GM23248 (cell line): Measurements from ENCODE around the gene RNF19B. TPM values are rescaled to one million over a fixed set of nuclear protein-coding genes. Genes with fewer than 3 reads are reported as not detected.

Experiments used
- DNase-seq: peaks from one replicate; pipeline ENCODE4 v3.0.0-alpha.2; 2015
- H2AFZ ChIP-seq: fragments of 200-600 bp; sonication (generic); 2 replicates; pipeline ENCODE4 v1.6.1; 2016; ENCODE audit warnings: antibody characterized with exemption
- H3F3A ChIP-seq: fragments of 200-600 bp; sonication (generic); 2 replicates; pipeline ENCODE4 v1.6.1; 2016; ENCODE audit warnings: mild to moderate bottlenecking, antibody characterized with exemption, mixed run types; ENCODE audit not compliant: insufficient read depth
- H3K27ac ChIP-seq: fragments of 200-600 bp; sonication (generic); 2 replicates; pipeline ENCODE4 v1.5.1; 2016; ENCODE audit warnings: mild to moderate bottlenecking
- H3K27me3 ChIP-seq: fragments of 200-600 bp; sonication (generic); replicated peaks from 2 replicates; pipeline ENCODE4 v1.6.1; 2016; ENCODE audit warnings: mild to moderate bottlenecking; ENCODE audit not compliant: insufficient read depth
- H3K36me3 ChIP-seq: fragments of 200-600 bp; sonication (generic); 2 replicates; pipeline ENCODE4 v1.6.1; 2016; ENCODE audit warnings: low read depth, mild to moderate bottlenecking
- H3K4me1 ChIP-seq: fragments of 200-600 bp; sonication (generic); 2 replicates; pipeline ENCODE4 v1.6.1; 2016; ENCODE audit warnings: mild to moderate bottlenecking; ENCODE audit not compliant: insufficient read depth
- H3K4me2 ChIP-seq: fragments of 200-600 bp; sonication (generic); one replicate; pipeline ENCODE4 v1.6.1; 2016; ENCODE audit warnings: mild to moderate bottlenecking; ENCODE audit not compliant: unreplicated experiment
- H3K4me3 ChIP-seq: fragments of 200-600 bp; sonication (generic); 2 replicates; pipeline ENCODE4 v1.5.1; 2016; ENCODE audit warnings: mild to moderate bottlenecking
- H3K79me2 ChIP-seq: fragments of 200-600 bp; sonication (generic); 2 replicates; pipeline ENCODE4 v1.6.1; 2016; ENCODE audit warnings: mild to moderate bottlenecking; ENCODE audit not compliant: insufficient read depth
- H3K9ac ChIP-seq: fragments of 200-600 bp; sonication (generic); 2 replicates; pipeline ENCODE4 v1.6.1; 2016; ENCODE audit warnings: mild to moderate bottlenecking
- H3K9me2 ChIP-seq: fragments of 200-600 bp; sonication (generic); 2 replicates; pipeline ENCODE4 v1.6.1; 2016; ENCODE audit warnings: mixed run types, mild to moderate bottlenecking, moderate library complexity; ENCODE audit not compliant: insufficient read depth
- H3K9me3 ChIP-seq: fragments of 200-600 bp; sonication (generic); one replicate; pipeline ENCODE4 v1.6.1; 2017; ENCODE audit warnings: low read depth
- H4K20me1 ChIP-seq: fragments of 200-600 bp; sonication (generic); 2 replicates; pipeline ENCODE4 v1.6.0; 2016; ENCODE audit not compliant: insufficient read depth
- EZH2 ChIP-seq: fragments of 200-600 bp; sonication (generic); IDR thresholded peaks from 2 replicates; pipeline ENCODE4 v1.6.1; 2018; ENCODE audit warnings: antibody characterized with exemption, mild to moderate bottlenecking; ENCODE audit not compliant: insufficient read depth, poor library complexity, severe bottlenecking
- EZH2phosphoT487 ChIP-seq: fragments of 200-600 bp; sonication (generic); IDR thresholded peaks from 2 replicates; pipeline ENCODE4 v1.6.1; 2018; ENCODE audit warnings: antibody characterized with exemption, moderate library complexity, mild to moderate bottlenecking, low read depth; ENCODE audit not compliant: insufficient read depth
- WGBS, 2 experiments: methylation state at CpG; one replicate each; pipeline ENCODE4 v1.1.6; 2015 to 2017; ENCODE audit warnings: low lambda C conversion rate in 2 of 2, low coverage in 1 of 2; ENCODE audit errors: missing lambda C conversion rate in 2 of 2; 5-methylcytosine and 5-hydroxymethylcytosine counted together
- in situ Hi-C: fragments of 300-500 bp; cut with MboI; formaldehyde crosslinking; loops from 2 replicates; pipeline ENCODE4 v1.15.0; 2020
- polyA plus RNA-seq: library from polyadenylated mRNA; unstranded; fragments of >200 nt; fragmentation: Nextera tagmentation; extraction: Ambion mirVana; gene quantifications from 2 replicates; pipeline ENCODE4 v1.2.1, GENCODE V29; 2016
- total RNA-seq: library from RNA; depleted of rRNA; stranded (reverse); fragments of >200 nt; shearing (Covaris generic); gene quantifications from 2 replicates; pipeline ENCODE4 v1.2.3, GENCODE V29; 2014

RNF19B gene
- total and polyA plus RNA-seq, 2 experiments from 2014 or later: 1.5 to 11.1 TPM

DNA sequence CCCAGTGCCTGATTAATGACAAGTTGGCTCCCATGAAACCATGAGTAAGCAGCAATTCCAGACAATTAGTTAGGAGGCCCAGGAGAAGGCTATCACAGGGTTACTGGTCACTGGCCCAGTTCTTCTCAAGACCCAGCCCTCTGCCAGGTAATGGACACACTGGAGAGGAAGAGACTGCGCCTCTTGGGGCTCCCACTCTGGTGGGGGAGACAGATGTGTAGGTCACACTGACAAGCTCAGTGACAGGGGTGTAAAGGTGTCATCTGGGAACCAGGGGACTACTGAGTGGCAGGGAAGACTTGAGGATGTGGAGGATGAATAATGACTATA, 73.4 kb downstream of the RNF19B start:
- TF ChIP-seq EZH2phosphoT487 (no peak), EZH2 (no peak)
- no peaks in the 10 kb centered on the region for H3K36me3 ChIP-seq
- no peak overlapping the region for H2AFZ ChIP-seq
- no peaks in the 10 kb centered on the region for H4K20me1 ChIP-seq
- in situ Hi-C loops: no loop called here
- no peaks in the 10 kb centered on the region for H3K79me2 ChIP-seq
- 76 to 91% methylated on average over 1 of the region's 1 CpG for WGBS, 2 experiments
- no peak overlapping the region for H3K4me2 ChIP-seq
- H3K9me3 ChIP-seq: no peaks in the 10 kb centered on the region
- peak; percentile 35 for DNase-seq
- no peaks in the 10 kb centered on the region for H3K4me1 ChIP-seq
- H3F3A ChIP-seq: no peaks in the 10 kb centered on the region
- H3K27ac ChIP-seq: no peak overlapping the region
- H3K9ac ChIP-seq: no peak overlapping the region
- no peaks in the 10 kb centered on the region for H3K9me2 ChIP-seq
- peaks cover 14% of the 10 kb centered on the region for H3K27me3 ChIP-seq
- H3K4me3 ChIP-seq: no peak overlapping the region

GRCh38 chr1:32890516-32891240, 73.9 kb downstream of the RNF19B start:
- Histone ChIP-seq H3K27me3 (peaks cover 19% of the 10 kb centered on the region), H2AFZ (no peak overlapping the region), H3K4me2 (no peak overlapping the region), H3K4me1 (no peaks in the 10 kb centered on the region), H3K9me3 (no peaks in the 10 kb centered on the region), H3K4me3 (no peak overlapping the region), H3K79me2 (no peaks in the 10 kb centered on the region), H3K9me2 (no peaks in the 10 kb centered on the region), H3F3A (no peaks in the 10 kb centered on the region), H3K36me3 (no peaks in the 10 kb centered on the region), H3K9ac (no peak overlapping the region), H3K27ac (no peak overlapping the region), H4K20me1 (no peaks in the 10 kb centered on the region)
- no peak for DNase-seq
- WGBS, 2 experiments: 60 to 65% methylated on average over 7 of the region's 7 CpGs
- in situ Hi-C loops: no loop called here
- no peak for TF ChIP-seq EZH2

GRCh38 chr1:32889731-32890278, 74.8 kb downstream of the RNF19B start:
- no peak overlapping the region for H3K4me2 ChIP-seq
- no peak overlapping the region for H2AFZ ChIP-seq
- H3K27ac ChIP-seq: no peak overlapping the region
- H4K20me1 ChIP-seq: no peaks in the 10 kb centered on the region
- no peaks in the 10 kb centered on the region for H3K9me3 ChIP-seq
- H3K4me1 ChIP-seq: no peaks in the 10 kb centered on the region
- H3K79me2 ChIP-seq: no peaks in the 10 kb centered on the region
- TF ChIP-seq EZH2phosphoT487 (no peak), EZH2 (no peak)
- no peaks in the 10 kb centered on the region for H3F3A ChIP-seq
- no peaks in the 10 kb centered on the region for H3K9me2 ChIP-seq
- no peak overlapping the region for H3K4me3 ChIP-seq
- no peaks in the 10 kb centered on the region for H3K36me3 ChIP-seq
- no peak overlapping the region for H3K9ac ChIP-seq
- in situ Hi-C loops: no loop called here
- DNase-seq: no peak
- WGBS, 2 experiments: 62 to 76% methylated on average over 3 of the region's 3 CpGs
- peaks cover 28% of the 10 kb centered on the region for H3K27me3 ChIP-seq

GRCh38 chr1:32888677-32889420, 75.8 kb downstream of the RNF19B start:
- in situ Hi-C loops: no loop called here
- 82% methylated on average over 24 of the region's 24 CpGs for WGBS, 2 experiments
- TF ChIP-seq EZH2: no peak
- no peak for TF ChIP-seq EZH2phosphoT487

More at GRCh38 chr1:32888677-32889420, 75.8 kb downstream of the RNF19B start:
- no peaks in the 10 kb centered on the region for H3K79me2 ChIP-seq
- H3K4me2 ChIP-seq: no peak overlapping the region
- H3K27me3 ChIP-seq: peaks cover 31% of the 10 kb centered on the region
- no peak overlapping the region for H2AFZ ChIP-seq
- no peak overlapping the region for H3K4me3 ChIP-seq
- no peaks in the 10 kb centered on the region for H3K4me1 ChIP-seq
- H3K9me3 ChIP-seq: no peaks in the 10 kb centered on the region
- no peaks in the 10 kb centered on the region for H3K36me3 ChIP-seq
- H4K20me1 ChIP-seq: no peaks in the 10 kb centered on the region
- H3K9me2 ChIP-seq: no peaks in the 10 kb centered on the region
- no peak overlapping the region for H3K27ac ChIP-seq
- no peak for DNase-seq
- no peaks in the 10 kb centered on the region for H3F3A ChIP-seq
- H3K9ac ChIP-seq: no peak overlapping the region
